GM18907 (cell line): Measurements from ENCODE around the gene ICE2.

Experiments used
- ATAC-seq: cut with Tn5 transposase; IDR thresholded peaks from one replicate; pipeline ENCODE4 v1.9.1; 2021; ENCODE audit warnings: mild to moderate bottlenecking, moderate library complexity; ENCODE audit not compliant: unreplicated experiment

ICE2 gene

DNA sequence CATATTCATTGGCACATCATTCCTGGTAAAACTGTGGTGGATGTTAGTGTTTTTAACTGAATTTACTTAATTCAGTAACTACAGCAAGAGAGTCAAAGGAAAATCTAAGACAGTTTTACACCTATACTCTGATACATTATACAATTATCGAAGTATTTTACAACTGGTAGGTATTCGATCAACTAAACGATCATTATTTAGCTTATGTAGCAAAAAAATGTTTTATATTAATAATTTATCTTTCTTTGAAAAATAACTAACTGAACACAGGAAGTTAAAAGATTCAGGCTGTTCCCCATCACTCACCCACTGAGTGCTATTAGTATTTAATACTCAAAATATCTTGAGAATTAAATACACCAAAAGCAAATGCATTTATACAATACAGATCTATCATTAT lies 21.0 kb downstream of the ICE2 start:
- ATAC-seq, result no peak

DNA sequence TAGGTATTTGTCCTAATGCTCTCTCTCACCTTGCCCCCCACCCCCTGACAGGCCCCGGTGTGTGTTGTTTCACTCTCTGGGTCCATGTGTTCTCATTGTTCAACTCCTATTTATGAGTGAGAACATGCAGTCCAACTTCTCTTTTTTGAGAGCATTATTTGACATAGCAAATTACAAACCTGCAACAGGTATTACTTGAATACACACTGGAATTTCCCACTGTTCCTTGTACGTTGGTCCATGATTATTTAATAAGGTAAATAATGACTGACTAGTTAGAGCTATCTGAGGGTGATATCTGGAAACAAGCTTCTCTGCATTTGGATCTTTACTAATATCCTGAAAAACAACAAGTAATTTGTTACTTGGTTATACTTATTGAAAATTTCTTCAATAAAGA lies 24.1 kb downstream of the ICE2 start:
- ATAC-seq, result no peak

DNA sequence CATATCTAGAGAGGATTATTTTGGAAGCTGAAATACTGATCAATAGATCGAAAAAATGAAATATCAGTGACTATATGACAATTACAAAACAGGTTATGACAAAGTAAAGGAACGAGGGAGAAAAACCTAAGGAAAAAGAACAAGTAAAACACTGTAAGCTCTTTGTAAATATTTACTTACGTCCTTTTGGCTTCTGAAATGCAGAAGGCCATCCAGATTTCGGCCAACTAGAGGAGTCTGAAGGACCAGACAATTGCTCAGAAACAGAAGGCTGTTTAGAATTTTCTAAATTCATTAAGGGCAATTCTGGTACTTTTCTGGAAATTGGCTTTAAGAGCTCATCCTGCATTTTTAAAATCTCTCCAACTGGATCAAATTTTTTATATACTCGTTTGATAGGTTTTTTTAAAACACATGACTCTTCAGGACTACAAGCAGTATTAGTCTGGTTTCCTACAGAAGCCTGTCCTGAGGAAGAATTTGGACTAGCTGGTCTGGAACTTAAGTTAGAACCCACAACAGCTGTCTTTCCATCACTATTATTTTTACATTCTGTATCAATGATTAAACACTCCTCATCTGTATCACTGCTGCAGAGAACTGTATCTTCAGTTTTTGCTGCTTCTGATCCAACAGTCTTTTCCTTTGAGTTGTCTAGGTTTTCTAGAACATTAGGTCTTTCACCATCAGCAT lies 30.1 kb downstream of the ICE2 start:
- ATAC-seq, result no peak

DNA sequence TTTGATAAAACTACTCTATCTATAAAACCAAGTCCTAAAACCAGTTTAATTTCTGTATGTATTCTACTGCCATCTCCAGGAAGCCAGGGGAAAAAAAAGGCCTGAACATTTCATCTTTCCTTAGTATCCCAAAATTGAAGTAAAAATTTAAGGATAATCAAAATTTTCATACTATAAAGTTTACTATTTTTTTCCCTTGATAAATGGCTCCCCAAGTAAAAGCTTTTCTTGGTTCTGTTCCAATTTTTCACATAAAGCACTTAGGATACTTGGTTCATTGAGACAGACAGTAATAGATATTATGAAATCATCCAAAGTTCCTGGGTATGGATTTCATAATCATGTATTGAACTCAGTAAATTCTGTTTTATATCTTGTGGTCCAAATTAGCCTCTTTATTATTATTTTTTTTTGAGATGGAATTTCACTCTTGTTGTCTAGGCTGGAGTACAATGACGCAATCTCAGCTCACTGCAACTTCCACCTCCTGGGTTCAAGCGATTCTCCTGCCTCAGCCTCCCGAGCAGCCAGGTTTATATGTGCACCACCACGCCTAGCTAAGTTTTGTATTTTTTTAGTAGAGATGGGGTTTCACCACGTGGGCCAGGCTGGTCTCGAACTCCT lies 34.5 kb downstream of the ICE2 start:
- ATAC-seq, result no peak

DNA sequence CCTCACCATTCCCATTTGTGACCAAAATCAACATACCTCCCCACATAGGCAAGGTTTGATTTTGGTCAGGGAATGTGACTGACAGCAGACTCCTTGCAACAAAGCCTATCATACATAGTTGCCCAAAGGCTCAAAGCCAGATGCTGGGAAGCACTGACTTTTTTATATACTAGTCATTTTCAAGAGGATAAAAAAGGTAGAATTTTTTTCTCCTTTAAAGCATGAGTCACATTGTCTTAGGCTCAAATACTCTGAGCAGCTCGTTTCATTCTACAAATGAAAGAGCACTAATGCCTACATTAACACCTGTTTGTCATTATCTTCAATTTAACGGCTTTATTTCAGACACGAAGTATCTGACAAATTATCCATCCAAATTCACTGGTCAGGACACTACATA lies 36.2 kb downstream of the ICE2 start:
- ATAC-seq, result no peak

DNA sequence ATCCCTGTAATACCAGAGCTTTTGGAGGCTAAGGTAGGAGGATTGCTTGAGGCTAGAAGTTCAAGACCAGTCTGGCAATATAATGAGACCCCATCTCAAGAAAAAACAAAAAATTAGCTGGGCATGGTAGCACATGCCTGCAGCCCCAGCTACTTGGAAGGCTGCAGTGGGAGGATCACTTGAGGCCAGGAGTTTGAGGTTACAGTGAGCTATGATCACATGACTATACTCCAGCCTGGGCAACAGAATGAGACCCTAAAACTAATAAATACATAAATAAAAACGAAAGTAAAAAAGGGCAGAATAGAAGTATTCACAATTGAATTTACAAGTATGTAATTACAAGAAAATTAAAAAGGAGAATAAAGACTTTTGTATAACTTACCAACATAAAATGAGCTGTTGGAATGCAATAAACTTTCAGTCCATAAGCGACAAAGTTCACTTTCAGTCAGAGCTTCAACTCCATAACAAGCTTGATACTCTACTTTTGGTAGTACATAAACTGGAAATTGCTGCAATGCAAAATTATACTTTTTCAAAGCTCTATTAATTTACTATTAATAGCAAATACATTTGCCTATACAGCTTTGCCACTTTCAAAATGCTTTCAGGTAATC lies 36.8 kb downstream of the ICE2 start:
- ATAC-seq, result no peak

DNA sequence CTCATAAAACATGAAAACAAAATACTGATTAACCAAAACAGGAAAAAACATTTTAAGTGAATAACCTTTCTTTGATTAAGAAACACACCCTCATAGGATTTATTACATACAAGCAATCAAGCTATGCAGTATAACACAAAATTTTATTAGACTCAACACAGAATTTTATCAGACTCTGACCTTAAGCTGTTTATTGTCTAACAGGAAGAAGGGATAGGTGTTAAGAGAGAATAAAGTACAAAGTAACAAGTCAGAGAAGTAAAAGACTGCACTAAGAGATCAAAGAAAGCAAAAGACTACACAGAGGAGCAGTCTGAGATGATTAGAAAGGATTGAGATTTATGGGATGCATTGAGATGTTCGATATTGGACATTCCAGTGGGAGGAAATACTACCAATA lies 37.6 kb downstream of the ICE2 start:
- no peak for ATAC-seq

DNA sequence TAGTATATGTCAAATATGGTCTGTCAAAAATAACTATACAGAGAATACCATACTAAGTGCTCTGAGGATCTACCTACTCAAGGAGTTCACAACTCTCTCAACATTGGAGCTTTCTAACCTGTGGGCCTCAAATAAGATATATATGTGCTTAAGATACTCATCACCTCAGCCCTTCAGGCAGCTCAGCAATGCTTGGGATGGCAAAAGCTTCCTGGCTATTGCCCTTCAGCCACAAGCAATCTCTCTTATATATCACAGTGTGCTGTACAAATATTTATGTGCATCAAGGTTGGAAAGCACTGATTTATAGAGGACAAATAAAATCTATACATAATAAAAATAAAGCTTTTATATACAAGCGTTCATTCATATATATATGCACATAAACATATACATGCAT lies 40.3 kb downstream of the ICE2 start:
- ATAC-seq, result no peak

DNA sequence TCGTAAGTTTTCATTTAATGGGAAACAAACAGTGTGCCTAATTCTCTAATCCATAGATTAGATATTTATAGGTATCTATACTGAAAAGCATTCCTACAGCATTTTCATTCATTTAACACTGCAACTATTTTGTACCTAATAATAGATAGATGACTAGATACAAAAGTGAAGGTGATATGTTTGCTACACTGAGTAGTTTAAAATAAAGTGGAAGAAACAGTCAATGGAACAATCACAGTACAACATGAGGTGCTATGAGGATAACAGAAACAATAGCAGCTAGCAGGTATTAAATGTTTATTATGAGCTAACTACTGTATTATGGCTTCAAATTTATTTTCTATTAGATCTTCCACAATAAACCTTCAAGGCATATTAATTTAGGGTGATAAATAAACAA lies 50.0 kb downstream of the ICE2 start:
- ATAC-seq, result no peak

DNA sequence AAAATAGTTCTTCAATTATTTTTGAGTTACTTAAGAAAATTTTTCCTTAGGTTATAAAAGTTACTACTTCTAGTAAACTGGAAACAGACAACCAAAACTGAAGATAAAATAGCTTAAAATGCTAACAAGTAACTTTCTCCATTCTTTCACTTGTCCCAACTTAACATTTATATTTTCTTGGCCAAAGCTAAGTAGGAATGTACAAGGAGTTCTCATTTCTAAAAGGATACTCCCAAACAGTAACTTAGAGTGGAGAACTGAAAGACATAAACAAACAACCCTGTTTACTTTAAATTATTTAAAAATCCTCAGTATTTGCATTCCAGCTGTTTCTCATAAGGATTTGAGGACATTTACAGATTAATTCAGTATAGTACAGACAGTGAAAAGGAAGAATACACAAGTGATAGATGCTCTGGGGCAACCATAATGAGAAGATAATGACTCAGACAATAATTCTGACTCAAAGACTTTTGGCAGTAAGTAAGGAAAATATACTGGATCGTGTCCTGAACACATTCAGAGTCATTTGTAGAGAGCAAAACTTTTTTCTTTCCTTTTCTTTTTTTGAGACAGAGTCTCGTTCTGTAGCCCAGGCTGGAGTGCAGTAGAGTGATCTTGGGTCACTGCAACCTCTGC lies 52.0 kb downstream of the ICE2 start:
- ATAC-seq, result no peak

DNA sequence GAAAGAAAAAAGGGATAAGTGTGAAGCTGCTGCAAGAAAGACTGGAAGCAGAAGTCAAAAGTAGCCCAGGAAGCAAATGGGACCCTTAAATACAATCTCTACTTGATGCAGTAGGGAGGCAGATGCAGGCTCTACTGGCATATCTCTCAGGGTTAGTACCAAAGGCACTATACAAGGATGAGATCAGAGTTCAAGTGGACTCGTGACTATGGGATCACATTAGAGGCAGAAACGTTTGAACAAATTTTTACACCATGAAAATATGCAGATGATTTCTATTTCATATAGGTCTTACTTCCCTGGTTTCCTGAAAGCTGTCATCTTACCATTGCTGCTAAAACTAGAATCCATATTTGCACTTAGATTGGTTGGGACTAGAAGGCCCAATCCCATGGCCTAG lies 53.5 kb downstream of the ICE2 start:
- ATAC-seq, result no peak

DNA sequence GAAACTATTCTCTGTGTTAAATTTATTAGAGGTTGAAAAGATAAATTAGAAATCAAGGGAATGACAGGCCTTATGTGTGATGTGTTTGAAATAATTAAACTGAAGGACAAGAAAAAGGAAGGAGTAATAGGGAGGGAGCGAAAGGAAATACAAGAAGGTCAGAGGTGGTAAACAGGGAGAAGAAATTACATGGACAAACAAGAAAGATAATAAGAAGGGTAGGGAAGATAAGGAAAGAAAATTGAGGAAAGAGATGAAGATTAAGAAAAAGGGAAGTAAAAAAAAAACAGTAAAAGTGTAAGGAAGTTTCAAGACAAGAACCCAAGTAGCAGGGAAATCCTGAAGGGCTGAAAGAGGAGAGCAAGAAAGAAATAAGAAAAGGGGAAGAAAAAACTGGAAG lies 54.9 kb downstream of the ICE2 start:
- no peak for ATAC-seq

DNA sequence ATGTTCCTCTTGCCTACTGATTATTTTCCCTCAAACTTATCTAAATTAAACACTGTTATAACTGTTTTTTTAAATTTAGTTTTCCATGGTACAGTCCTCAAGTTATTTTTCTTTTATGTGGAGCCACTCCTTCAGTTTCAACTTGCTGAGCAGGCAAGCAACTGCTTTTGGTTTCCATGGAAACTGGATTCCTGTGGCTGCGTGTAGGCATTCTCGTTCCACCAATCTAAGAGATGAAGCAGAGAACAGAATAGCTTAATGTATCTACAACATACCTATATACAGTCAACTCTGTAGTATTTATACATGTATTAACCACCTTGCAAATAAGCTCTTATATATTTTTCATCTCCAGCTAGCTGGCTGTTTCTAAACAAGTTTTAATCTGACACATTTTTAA lies 55.4 kb downstream of the ICE2 start:
- ATAC-seq, result no peak

DNA sequence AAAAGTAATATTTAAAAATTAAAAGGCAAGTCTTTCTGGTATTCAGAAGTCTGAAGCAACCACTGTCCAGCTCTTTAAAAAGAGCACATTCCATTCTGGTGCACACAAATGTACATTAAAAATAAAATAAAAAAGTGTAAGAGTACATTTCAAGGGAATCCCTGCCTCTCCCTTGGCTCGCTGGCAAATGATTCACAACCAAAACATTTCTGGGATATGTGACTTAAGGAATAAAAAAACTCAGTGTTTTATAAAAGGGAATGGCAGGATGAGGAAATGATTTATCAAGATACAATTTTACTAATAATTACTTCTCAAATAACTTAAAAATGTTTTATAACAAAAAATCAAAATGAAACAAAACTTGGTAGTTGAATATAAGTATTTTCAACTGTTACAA lies 57.4 kb downstream of the ICE2 start:
- ATAC-seq, result no peak

DNA sequence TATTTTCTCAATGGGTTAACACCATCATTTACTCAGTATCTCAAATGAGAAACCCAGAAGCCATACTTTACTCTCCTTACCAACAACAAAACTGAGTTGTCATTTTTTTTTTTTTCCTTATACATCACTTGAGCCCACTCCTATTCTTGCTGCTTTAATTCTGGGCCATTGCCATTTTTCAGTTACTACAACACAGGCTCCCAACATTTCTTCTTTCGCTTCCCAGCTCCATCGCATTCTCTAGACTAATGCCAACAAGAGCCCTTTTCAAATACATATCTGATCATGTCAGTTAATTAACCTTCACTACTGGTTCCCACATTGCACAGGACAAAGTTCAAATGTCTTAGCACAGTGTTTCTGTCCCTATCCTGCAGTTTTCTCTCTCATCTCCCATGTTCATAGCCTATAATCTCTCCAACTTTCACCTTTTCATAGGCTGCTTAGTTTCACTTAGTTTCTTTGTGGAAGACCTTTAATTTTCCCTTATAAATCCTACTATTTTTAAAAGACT lies 58.7 kb downstream of the ICE2 start:
- no peak for ATAC-seq

DNA sequence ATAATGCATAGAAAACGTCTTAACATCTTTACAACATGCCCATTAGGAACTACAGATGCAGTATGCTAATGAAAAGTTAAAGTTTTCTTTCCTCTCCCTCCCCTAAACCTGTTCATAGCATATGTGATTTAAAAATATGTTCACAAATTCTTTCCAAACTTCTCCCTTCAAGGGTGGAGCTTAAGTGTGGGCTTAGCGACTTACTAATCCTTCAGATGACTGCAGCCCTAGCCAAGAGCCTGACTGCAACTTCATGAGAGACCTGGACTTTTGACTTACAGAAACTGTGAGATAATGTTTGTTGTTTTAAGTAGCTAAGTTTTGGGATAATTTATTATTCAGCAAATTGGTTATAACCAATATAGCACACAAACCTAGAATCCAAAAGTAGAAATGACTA lies 59.2 kb downstream of the ICE2 start:
- ATAC-seq, result no peak

DNA sequence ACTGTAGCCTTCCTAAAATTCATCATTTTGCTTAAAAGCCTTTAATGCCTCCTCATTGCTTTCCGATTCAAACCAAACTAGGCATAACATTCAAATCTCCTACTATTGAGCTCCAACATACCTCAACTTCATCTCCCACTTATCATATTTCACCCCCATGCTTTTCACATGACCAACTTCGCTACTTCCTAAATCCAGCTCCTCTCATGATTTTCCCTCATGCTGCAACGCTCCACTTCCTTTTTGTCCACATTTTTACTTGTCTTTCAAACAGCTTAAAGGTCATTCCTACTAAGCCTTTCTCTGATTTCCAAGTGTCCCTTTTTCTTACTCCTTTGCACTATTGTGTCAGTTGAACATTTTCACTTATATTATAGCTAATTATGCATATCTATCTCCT lies 60.8 kb downstream of the ICE2 start:
- ATAC-seq, result no peak

DNA sequence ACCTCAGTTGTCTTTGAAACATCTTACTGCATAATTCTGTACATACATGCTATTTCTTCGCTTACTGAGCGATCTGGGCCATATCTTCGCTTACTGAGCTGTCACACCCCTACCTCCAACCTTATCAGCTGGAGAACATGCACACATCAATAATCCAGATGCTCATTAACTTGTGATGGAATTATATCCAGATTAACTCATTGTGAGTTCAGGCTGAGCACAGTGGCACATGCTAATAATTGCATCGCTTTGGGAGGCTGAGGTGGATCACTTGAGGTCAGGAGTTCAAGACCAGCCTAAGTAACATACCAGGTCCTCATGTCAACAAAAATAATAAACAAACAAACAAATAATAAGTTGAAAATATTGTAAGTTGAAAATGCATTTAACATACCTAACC lies 61.8 kb downstream of the ICE2 start:
- no peak for ATAC-seq

DNA sequence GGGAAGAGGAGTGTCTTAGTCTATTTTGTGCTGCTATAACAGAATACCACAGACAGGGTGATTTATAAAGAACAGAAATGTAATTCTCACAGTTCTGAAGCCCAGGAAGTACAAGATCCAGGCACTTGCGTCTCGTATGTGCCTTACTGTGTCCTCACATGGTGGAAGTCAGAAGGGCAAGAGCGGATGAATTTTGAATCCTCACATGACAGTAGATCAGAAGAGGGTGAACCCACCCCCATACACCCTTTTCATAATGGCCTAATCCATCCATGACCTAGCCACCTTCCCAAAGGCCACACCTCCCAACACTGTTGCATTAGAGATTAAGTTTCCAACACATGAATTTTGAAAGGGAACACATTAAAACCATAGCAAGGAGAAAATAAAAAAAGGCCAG lies 62.5 kb downstream of the ICE2 start:
- no peak for ATAC-seq

DNA sequence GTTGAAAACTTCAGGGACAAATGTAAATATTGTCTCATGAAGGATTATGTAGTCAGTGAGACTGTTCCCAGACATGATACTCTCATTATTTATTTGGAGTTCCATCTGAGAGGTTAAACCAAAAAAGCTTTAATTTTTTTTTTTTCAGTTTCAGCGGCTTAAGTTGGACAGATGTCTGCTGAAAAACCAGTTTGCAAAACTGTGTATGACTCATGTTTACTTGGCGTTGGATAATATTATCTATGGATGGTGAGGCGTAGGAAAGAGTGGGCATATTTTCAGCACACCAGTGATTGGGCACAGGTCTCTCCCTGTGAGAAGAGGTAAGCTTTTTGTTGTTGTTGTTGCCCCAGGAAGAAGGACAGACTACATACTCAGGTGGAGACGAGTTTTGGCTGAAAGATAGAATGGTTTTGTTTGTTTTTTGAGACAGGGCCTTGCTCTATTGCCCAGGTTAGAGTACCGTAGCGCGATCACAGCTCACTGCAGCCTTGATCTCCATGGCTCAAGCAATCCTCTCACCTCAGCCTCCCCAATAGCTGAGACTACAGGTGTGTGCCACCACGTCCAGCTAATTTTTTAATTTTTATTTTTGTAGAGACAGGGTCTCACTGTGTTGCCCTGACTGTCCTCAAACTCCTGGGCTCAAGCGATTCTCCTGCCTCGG lies 64.8 kb downstream of the ICE2 start:
- no peak for ATAC-seq

DNA sequence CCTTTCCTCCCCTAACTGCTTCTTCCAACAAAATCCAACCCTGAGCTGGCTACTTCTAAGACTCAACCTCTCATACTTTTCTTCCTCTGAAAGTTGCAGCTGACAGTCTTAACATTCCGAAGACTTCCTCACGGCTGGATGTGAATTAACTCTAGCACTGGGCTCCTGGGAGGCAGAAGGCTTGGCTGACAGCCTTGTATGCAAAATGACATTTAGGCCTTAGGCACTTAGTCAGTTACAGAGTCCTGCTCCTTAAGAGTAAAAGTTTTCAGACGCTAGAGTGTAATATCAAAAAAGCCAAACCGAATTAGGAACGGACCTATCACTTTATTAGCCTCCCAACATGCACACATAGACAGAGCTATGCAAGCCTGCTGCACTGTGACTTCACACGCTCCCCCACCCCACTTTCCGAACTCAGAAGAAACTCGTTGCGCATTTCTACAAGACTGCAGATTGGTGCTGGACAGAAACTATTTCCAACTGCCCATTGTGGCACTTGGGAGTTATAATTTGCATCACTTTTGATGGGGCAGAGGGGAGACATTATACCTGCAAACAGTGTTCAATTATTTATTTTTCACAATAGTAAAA lies 65.6 kb downstream of the ICE2 start:
- no peak for ATAC-seq
